ENCODE measurements around the gene PUSL1. TPM values are rescaled to one million over a fixed set of nuclear protein-coding genes. Genes with fewer than 3 reads are reported as not detected.

Gene PUSL1
- total and polyA plus RNA-seq, 2 of the 13 experiments (the other 11 are each of a cell fraction or from before 2014, with no cell fraction given) = 8.3 to 22.2 TPM

DNA sequence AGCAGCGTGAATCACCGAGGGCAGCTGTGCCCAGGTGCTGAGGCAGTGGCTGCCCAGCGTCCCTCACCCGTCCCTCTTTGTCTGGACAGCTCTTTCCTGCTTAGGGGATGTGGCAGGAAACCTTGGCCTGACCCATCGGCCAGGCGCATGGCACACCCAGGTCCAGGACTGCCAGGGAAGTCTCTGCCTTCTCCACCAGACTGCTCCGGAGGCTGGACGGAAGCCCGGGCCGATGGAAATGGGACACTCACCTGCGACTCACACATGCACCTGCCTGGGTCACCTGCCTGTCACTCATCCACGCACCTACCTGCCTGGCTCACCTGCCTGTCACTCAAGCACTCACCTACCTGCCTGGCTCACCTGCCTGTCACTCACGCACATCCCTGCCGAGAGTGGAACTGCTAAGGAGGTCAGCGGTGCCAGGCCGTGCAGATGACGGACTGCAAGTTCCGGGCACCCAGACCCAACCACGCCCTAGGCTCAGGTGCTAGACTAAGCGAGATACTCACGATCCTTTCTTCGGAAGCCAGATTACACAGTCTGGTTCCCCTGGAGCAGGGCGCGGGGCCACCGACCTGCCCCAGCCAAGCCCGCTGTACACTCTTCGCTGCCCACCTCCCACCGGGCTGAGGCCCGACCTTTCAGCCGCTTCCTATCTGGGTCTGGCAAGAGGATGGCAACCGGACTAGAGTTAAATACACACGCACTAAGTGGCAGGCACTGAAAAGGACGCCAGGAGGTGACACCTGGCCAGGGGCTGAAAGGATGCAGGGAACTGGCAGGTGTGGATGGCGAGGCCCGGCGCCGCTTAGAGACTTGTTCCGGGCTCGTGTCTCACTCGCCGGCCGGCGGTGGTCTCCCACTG lies 35.8 kb upstream of the PUSL1 start (continued):
- TF ChIP-seq, protein P1, sequence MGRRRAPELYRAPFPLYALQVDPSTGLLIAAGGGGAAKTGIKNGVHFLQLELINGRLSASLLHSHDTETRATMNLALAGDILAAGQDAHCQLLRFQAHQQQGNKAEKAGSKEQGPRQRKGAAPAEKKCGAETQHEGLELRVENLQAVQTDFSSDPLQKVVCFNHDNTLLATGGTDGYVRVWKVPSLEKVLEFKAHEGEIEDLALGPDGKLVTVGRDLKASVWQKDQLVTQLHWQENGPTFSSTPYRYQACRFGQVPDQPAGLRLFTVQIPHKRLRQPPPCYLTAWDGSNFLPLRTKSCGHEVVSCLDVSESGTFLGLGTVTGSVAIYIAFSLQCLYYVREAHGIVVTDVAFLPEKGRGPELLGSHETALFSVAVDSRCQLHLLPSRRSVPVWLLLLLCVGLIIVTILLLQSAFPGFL (CRISPR knock-in tag; IDR thresholded peaks at IDR 0.05) = no peak
- TF ChIP-seq HNF4G (IDR thresholded peaks at IDR 0.05; ENCODE audit: borderline replicate concordance, low read depth, low read length) (no peak), HNF4G (CRISPR knock-in tag; IDR thresholded peaks at IDR 0.05; ENCODE audit: borderline replicate concordance, low read depth) (no peak), DNMT3B (CRISPR knock-in tag; conservative IDR thresholded peaks at IDR 0.05) (0 out of 2 replicates have a peak, but pooled peaks have one; percentile 37), GFI1 (CRISPR knock-in tag; IDR thresholded peaks at IDR 0.05; ENCODE audit: borderline replicate concordance) (no peak), ZNF790 (CRISPR knock-in tag; IDR thresholded peaks at IDR 0.05; ENCODE audit: borderline replicate concordance) (no peak), DNMT1 (CRISPR knock-in tag; IDR thresholded peaks at IDR 0.05) (peak; percentile 56; the same call in 1 of the 2 replicates), NONO (IDR thresholded peaks at IDR 0.05) (no peak), NONO (CRISPR knock-in tag; conservative IDR thresholded peaks at IDR 0.05) (no peak), ZNF839 (CRISPR knock-in tag; IDR thresholded peaks at IDR 0.05; ENCODE audit: borderline replicate concordance) (0 out of 2 replicates have a peak, but pooled peaks have one; percentile 24), HNRNPL (IDR thresholded peaks at IDR 0.05; ENCODE audit: low read depth, low read length) (0 out of 2 replicates have a peak, but pooled peaks have one; percentile 22), GTF2F1 (IDR thresholded peaks at IDR 0.05; ENCODE audit: low read length) (no peak), ZNF644 (CRISPR knock-in tag; IDR thresholded peaks at IDR 0.05; ENCODE audit: low read depth) (no peak), SOX5 (CRISPR knock-in tag; IDR thresholded peaks at IDR 0.05; ENCODE audit: borderline replicate concordance) (no peak), NRL (CRISPR knock-in tag; IDR thresholded peaks at IDR 0.05; ENCODE audit: borderline replicate concordance) (peak; percentile 30; the same call in 1 of the 2 replicates), ZHX1 (CRISPR knock-in tag; IDR thresholded peaks at IDR 0.05; ENCODE audit: low read depth) (no peak), ZFP41 (CRISPR knock-in tag; IDR thresholded peaks at IDR 0.05; ENCODE audit: borderline replicate concordance) (no peak), ZNF572 (CRISPR knock-in tag; IDR thresholded peaks at IDR 0.05) (0 out of 2 replicates have a peak, but pooled peaks have one; percentile 20), ZNF143 (CRISPR knock-in tag; IDR thresholded peaks at IDR 0.05) (no peak)
- TF ChIP-seq, protein P2, sequence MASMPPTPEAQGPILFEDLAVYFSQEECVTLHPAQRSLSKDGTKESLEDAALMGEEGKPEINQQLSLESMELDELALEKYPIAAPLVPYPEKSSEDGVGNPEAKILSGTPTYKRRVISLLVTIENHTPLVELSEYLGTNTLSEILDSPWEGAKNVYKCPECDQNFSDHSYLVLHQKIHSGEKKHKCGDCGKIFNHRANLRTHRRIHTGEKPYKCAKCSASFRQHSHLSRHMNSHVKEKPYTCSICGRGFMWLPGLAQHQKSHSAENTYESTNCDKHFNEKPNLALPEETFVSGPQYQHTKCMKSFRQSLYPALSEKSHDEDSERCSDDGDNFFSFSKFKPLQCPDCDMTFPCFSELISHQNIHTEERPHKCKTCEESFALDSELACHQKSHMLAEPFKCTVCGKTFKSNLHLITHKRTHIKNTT (CRISPR knock-in tag; IDR thresholded peaks at IDR 0.05) = no peak
- TF ChIP-seq, protein P3, sequence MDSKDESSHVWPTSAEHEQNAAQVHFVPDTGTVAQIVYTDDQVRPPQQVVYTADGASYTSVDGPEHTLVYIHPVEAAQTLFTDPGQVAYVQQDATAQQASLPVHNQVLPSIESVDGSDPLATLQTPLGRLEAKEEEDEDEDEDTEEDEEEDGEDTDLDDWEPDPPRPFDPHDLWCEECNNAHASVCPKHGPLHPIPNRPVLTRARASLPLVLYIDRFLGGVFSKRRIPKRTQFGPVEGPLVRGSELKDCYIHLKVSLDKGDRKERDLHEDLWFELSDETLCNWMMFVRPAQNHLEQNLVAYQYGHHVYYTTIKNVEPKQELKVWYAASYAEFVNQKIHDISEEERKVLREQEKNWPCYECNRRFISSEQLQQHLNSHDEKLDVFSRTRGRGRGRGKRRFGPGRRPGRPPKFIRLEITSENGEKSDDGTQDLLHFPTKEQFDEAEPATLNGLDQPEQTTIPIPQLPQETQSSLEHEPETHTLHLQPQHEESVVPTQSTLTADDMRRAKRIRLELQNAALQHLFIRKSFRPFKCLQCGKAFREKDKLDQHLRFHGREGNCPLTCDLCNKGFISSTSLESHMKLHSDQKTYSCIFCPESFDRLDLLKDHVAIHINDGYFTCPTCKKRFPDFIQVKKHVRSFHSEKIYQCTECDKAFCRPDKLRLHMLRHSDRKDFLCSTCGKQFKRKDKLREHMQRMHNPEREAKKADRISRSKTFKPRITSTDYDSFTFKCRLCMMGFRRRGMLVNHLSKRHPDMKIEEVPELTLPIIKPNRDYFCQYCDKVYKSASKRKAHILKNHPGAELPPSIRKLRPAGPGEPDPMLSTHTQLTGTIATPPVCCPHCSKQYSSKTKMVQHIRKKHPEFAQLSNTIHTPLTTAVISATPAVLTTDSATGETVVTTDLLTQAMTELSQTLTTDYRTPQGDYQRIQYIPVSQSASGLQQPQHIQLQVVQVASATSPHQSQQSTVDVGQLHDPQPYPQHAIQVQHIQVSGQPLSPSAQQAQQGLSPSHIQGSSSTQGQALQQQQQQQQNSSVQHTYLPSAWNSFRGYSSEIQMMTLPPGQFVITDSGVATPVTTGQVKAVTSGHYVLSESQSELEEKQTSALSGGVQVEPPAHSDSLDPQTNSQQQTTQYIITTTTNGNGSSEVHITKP (CRISPR knock-in tag; IDR thresholded peaks at IDR 0.05; ENCODE audit: low read depth) = no peak

Measured in HepG2 (cell line).